K562 (cell line): ENCODE measurements around the gene TFCP2. TPM values are rescaled to one million over a fixed set of nuclear protein-coding genes. Genes with fewer than 3 reads are reported as not detected.

Experiments used
- ADNP ChIP-seq: fragments of 200-800 bp; sonication (Bioruptor generic); IDR thresholded peaks from 2 replicates; pipeline ENCODE4 v1.6.1; 2016; ENCODE audit warnings: missing genetic modification characterization, missing compliant biosample characterization
- EHMT2 ChIP-seq: fragments of 450-650 bp; IDR thresholded peaks from 2 replicates; pipeline ENCODE4 v1.6.1; 2018; ENCODE audit warnings: antibody characterized with exemption
- ESRRA ChIP-seq: fragments of 450-650 bp; IDR thresholded peaks from 2 replicates; pipeline ENCODE4 v1.6.1; 2014; ENCODE audit warnings: low read depth, mild to moderate bottlenecking, moderate library complexity, borderline replicate concordance
- ID3 ChIP-seq, 2 experiments: fragments of 250-450 bp in 1 of 2; fragments of 450-650 bp in 1 of 2; sonication (Bioruptor Pico) in 1 of 2; IDR thresholded peaks; 2 replicates each; pipeline versions ENCODE4 v1.6.1 to v1.8.0; 2016 to 2021; ENCODE audit warnings: mild to moderate bottlenecking in 2 of 2, moderate library complexity in 2 of 2, missing compliant biosample characterization in 1 of 2, missing genetic modification characterization in 1 of 2
- L3MBTL2 ChIP-seq: fragments of 450-650 bp; IDR thresholded peaks from 2 replicates; pipeline ENCODE4 v1.6.1; 2016; ENCODE audit warnings: mild to moderate bottlenecking, moderate library complexity
- MECOM ChIP-seq: fragments of 250-450 bp; sonication (Bioruptor Pico); IDR thresholded peaks from 2 replicates; pipeline ENCODE4 v1.8.0; 2022; ENCODE audit warnings: inconsistent platforms
- MXI1 ChIP-seq: IDR thresholded peaks from 2 replicates; pipeline ENCODE4 v1.6.1; 2011; ENCODE audit warnings: low read depth, mild to moderate bottlenecking, improper control_type of control experiment, low read length
- NEUROD1 ChIP-seq: fragments of 150-350 bp; IDR thresholded peaks from 2 replicates; pipeline ENCODE4 v1.6.1; 2014; ENCODE audit warnings: borderline replicate concordance, low read length, low read depth; ENCODE audit not compliant: partially characterized antibody
- NFIX ChIP-seq: fragments of 250-450 bp; sonication (Bioruptor Pico); IDR thresholded peaks from 2 replicates; pipeline ENCODE4 v1.4.0; 2020; ENCODE audit warnings: low read depth, mild to moderate bottlenecking, moderate library complexity
- NR2C2 ChIP-seq, 2 experiments: fragments of 200-800 bp in 1 of 2; sonication (Bioruptor generic) in 1 of 2; sonication (generic) in 1 of 2; formaldehyde crosslinking in 1 of 2; IDR thresholded peaks; 2 replicates each; pipeline versions ENCODE4 v1.6.1 to v1.8.0; 2016 to 2022; ENCODE audit warnings: mild to moderate bottlenecking in 1 of 2, missing compliant biosample characterization in 1 of 2, missing genetic modification characterization in 1 of 2, missing genetic modification reagents in 1 of 2
- NUFIP1 ChIP-seq: fragments of 450-650 bp; IDR thresholded peaks from 2 replicates; pipeline ENCODE4 v1.6.1; 2018; ENCODE audit not compliant: partially characterized antibody
- PPARD ChIP-seq: fragments of 250-450 bp; sonication (Bioruptor Pico); IDR thresholded peaks from 2 replicates; pipeline ENCODE4 v1.8.0; 2022; ENCODE audit warnings: inconsistent platforms, mild to moderate bottlenecking, moderate library complexity
- RB1 ChIP-seq: fragments of 450-650 bp; IDR thresholded peaks from 2 replicates; pipeline ENCODE4 v1.6.1; 2017; ENCODE audit warnings: low read depth, mild to moderate bottlenecking
- RBM17 ChIP-seq: fragments of 200-400 bp; formaldehyde crosslinking; IDR thresholded peaks from 2 replicates; pipeline ENCODE4 v1.6.1; 2017; ENCODE audit warnings: low read depth, mild to moderate bottlenecking, low read length, borderline replicate concordance
- RCOR1 ChIP-seq, 2 experiments: IDR thresholded peaks; 2 replicates each; pipeline ENCODE4 v1.6.1; 2012; ENCODE audit warnings: low read depth in 2 of 2, low read length in 2 of 2, borderline replicate concordance in 1 of 2, improper control_type of control experiment in 1 of 2
- SMARCA5 ChIP-seq: fragments of 450-650 bp; IDR thresholded peaks from 2 replicates; pipeline ENCODE4 v1.6.1; 2016
- SMARCE1 ChIP-seq: fragments of 450-650 bp; IDR thresholded peaks from 2 replicates; pipeline ENCODE4 v1.7.1; 2016; ENCODE audit warnings: mild to moderate bottlenecking
- ZNF3 ChIP-seq: fragments of 250-450 bp; sonication (Bioruptor Pico); IDR thresholded peaks from 2 replicates; pipeline ENCODE4 v1.5.0; 2021; ENCODE audit warnings: mild to moderate bottlenecking, moderate library complexity
- ZNF696 ChIP-seq: fragments of 250-450 bp; sonication (Bioruptor Pico); conservative IDR thresholded peaks from 2 replicates; pipeline ENCODE4 v1.4.0; 2020; ENCODE audit warnings: mild to moderate bottlenecking, moderate library complexity
- polyA plus RNA-seq, 8 experiments: library from polyadenylated mRNA; depleted of rRNA in 4 of 8; stranded (reverse) in 5 of 8; unstranded in 3 of 8; fragments of >200 nt; fragmentation: Nextera tagmentation in 2 of 8; fragmentation: Illumina TruSeq in 1 of 8; extraction: Ambion mirVana in 2 of 8; extraction: Trizol in 1 of 8; gene quantifications; 2 replicates each; pipeline versions ENCODE4 v1.2.1 to v1.2.3, GENCODE V29; 2011 to 2014; ENCODE audit warnings: inconsistent platforms in 1 of 8, missing spikeins in 1 of 8
- total RNA-seq, 7 experiments: library from RNA; depleted of rRNA in 6 of 7; stranded (reverse); fragments of >200 nt in 6 of 7; fragmentation: Illumina TruSeq in 2 of 7; extraction: Trizol in 2 of 7; gene quantifications; 2 replicates each; pipeline versions ENCODE4 v1.2.1 to v1.2.3, GENCODE V29; 2011 to 2021; ENCODE audit warnings: low replicate concordance in 1 of 7
- TF ChIP-seq, protein P1 (sequence below): fragments of 450-650 bp; formaldehyde crosslinking; IDR thresholded peaks from 2 replicates; pipeline ENCODE4 v1.4.0; 2022; ENCODE audit warnings: missing genetic modification characterization
- TF ChIP-seq, protein P2 (sequence below): fragments of 450-650 bp; formaldehyde crosslinking; conservative IDR thresholded peaks from 2 replicates; pipeline ENCODE4 v1.4.0; 2022; ENCODE audit warnings: mild to moderate bottlenecking, missing genetic modification characterization

Gene TFCP2
- total and polyA plus RNA-seq, 9 of the 15 experiments (the other 6 are each of a cell fraction or from before 2014, with no cell fraction given), result 8.0 to 38.9 (median 19.3) TPM

- peak; percentile 73; the same call in 1 of the 2 replicates for TF ChIP-seq NR2C2 (CRISPR knock-in tag; IDR thresholded peaks at IDR 0.05)
- TF ChIP-seq NR2C2 (tag; IDR thresholded peaks at IDR 0.05), result peak; percentile 96
- TF ChIP-seq NFIX, result no peak
- 0 out of 2 replicates have a peak, but pooled peaks have one; percentile 25 for TF ChIP-seq SMARCE1
- TF ChIP-seq ESRRA, result peak; percentile 35; the same call in 1 of the 2 replicates
- TF ChIP-seq ID3 (CRISPR knock-in tag; IDR thresholded peaks at IDR 0.05), result no peak
- no peak for TF ChIP-seq ID3 (tag; IDR thresholded peaks at IDR 0.05)
- TF ChIP-seq RBM17, result no peak
- TF ChIP-seq RB1, result peak; percentile 32
- no peak for TF ChIP-seq SMARCA5
- no peak for TF ChIP-seq RCOR1 (IDR thresholded peaks at IDR 0.05; ENCODE audit: borderline replicate concordance in 1 of 2, low read depth in 2 of 2, low read length in 2 of 2)
- TF ChIP-seq ZNF696 (CRISPR knock-in tag), result no peak
- TF ChIP-seq EHMT2, result peak; percentile 91
- no peak for TF ChIP-seq MECOM (CRISPR knock-in tag)
- no peak for TF ChIP-seq ADNP (tag)
- TF ChIP-seq NUFIP1, result no peak
- TF ChIP-seq L3MBTL2, result peak; percentile 79
- TF ChIP-seq, protein P1, sequence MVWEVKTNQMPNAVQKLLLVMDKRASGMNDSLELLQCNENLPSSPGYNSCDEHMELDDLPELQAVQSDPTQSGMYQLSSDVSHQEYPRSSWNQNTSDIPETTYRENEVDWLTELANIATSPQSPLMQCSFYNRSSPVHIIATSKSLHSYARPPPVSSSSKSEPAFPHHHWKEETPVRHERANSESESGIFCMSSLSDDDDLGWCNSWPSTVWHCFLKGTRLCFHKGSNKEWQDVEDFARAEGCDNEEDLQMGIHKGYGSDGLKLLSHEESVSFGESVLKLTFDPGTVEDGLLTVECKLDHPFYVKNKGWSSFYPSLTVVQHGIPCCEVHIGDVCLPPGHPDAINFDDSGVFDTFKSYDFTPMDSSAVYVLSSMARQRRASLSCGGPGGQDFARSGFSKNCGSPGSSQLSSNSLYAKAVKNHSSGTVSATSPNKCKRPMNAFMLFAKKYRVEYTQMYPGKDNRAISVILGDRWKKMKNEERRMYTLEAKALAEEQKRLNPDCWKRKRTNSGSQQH, result peak; percentile 32; the same call in 1 of the 2 replicates
- TF ChIP-seq MXI1, result peak; percentile 54; the same call in 1 of the 2 replicates
- no peak for TF ChIP-seq ZNF3 (CRISPR knock-in tag)
- no peak for TF ChIP-seq PPARD (CRISPR knock-in tag)
- TF ChIP-seq, protein P2, sequence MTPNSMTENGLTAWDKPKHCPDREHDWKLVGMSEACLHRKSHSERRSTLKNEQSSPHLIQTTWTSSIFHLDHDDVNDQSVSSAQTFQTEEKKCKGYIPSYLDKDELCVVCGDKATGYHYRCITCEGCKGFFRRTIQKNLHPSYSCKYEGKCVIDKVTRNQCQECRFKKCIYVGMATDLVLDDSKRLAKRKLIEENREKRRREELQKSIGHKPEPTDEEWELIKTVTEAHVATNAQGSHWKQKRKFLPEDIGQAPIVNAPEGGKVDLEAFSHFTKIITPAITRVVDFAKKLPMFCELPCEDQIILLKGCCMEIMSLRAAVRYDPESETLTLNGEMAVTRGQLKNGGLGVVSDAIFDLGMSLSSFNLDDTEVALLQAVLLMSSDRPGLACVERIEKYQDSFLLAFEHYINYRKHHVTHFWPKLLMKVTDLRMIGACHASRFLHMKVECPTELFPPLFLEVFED (CRISPR knock-in tag), result peak; percentile 91
- TF ChIP-seq NEUROD1, result no peak
Measured at GRCh38 chr12:51172515-51173431, at the start of gene TFCP2 (continued).
